Neural cell (in vitro differentiated cells): ENCODE data around the gene PARVB. TPM values are rescaled to one million over a fixed set of nuclear protein-coding genes. Genes with fewer than 3 reads are reported as not detected.

ENCODE experiments used
- H2AFZ ChIP-seq: fragments of 200-600, 300-800 bp; sonication (generic), shearing (Covaris generic); 2 replicates; pipeline ENCODE4 v1.6.0; 2014; ENCODE audit warnings: low read depth, mild to moderate bottlenecking, antibody characterized with exemption, low read length, moderate library complexity
- H3F3A ChIP-seq: fragments of 200-600 bp; shearing (Covaris generic); 2 replicates; pipeline ENCODE4 v1.6.1; 2016; ENCODE audit warnings: mild to moderate bottlenecking, moderate library complexity, mixed read lengths, antibody characterized with exemption, low read length; ENCODE audit not compliant: insufficient read depth, poor library complexity, severe bottlenecking
- H3K27ac ChIP-seq: fragments of 200-600, 300-800 bp; sonication (generic), shearing (Covaris generic); 2 replicates; pipeline ENCODE4 v1.5.1; 2014; ENCODE audit warnings: mild to moderate bottlenecking, low read length, moderate library complexity
- H3K27me3 ChIP-seq: fragments of 300-800, 200-600 bp; sonication (generic), shearing (Covaris generic); 2 replicates; pipeline ENCODE4 v1.6.0; 2014; ENCODE audit warnings: mild to moderate bottlenecking, low read depth, low read length, moderate library complexity; ENCODE audit not compliant: insufficient read depth
- H3K36me3 ChIP-seq: fragments of 300-800, 200-600 bp; sonication (generic), shearing (Covaris generic); 2 replicates; pipeline ENCODE4 v1.5.1; 2014; ENCODE audit warnings: mild to moderate bottlenecking, antibody characterized with exemption, low read length, moderate library complexity; ENCODE audit not compliant: insufficient read depth
- H3K4me2 ChIP-seq: fragments of 300-800, 200-600 bp; sonication (generic), shearing (Covaris generic); 2 replicates; pipeline ENCODE4 v1.6.0; 2014; ENCODE audit warnings: mild to moderate bottlenecking, low read length
- H3K4me3 ChIP-seq: fragments of 300-800, 200-600 bp; sonication (generic), shearing (Covaris generic); 2 replicates; pipeline ENCODE4 v1.5.1; 2014; ENCODE audit warnings: mild to moderate bottlenecking, low read length, moderate library complexity
- H3K79me2 ChIP-seq: fragments of 200-600 bp; shearing (Covaris generic); replicated peaks from 2 replicates; pipeline ENCODE4 v1.6.0; 2014; ENCODE audit warnings: mild to moderate bottlenecking, low read length, moderate library complexity; ENCODE audit not compliant: insufficient read depth
- H3K9ac ChIP-seq: fragments of 300-800, 200-600 bp; sonication (generic), shearing (Covaris generic); 2 replicates; pipeline ENCODE4 v1.6.1; 2016; ENCODE audit warnings: mild to moderate bottlenecking, low read length, mixed read lengths
- H3K9me2 ChIP-seq: fragments of 200-600 bp; shearing (Covaris generic); 2 replicates; pipeline ENCODE4 v1.6.1; 2016; ENCODE audit warnings: mild to moderate bottlenecking, low read length, mixed read lengths; ENCODE audit not compliant: insufficient read depth
- H3K9me3 ChIP-seq: fragments of 200-600, 300-800 bp; sonication (generic), shearing (Covaris generic); 2 replicates; pipeline ENCODE4 v1.6.1; 2016; ENCODE audit warnings: mild to moderate bottlenecking, mixed run types, low read length, moderate library complexity, mixed read lengths
- H4K20me1 ChIP-seq: fragments of 200-600 bp; shearing (Covaris generic); 2 replicates; pipeline ENCODE4 v1.6.1; 2016; ENCODE audit warnings: mild to moderate bottlenecking, mixed run types; ENCODE audit not compliant: insufficient read depth
- EP300 ChIP-seq: fragments of 450-650 bp; conservative IDR thresholded peaks from 2 replicates; pipeline ENCODE4 v1.6.1; 2014; ENCODE audit warnings: antibody characterized with exemption, mild to moderate bottlenecking, moderate library complexity; ENCODE audit not compliant: poor library complexity, severe bottlenecking
- EZH2 ChIP-seq: fragments of 200-600, 300-800 bp; shearing (Covaris generic), sonication (generic); IDR thresholded peaks from 2 replicates; pipeline ENCODE4 v1.6.1; 2014; ENCODE audit warnings: antibody characterized with exemption, low read length, borderline replicate concordance, mild to moderate bottlenecking; ENCODE audit not compliant: insufficient read depth, poor library complexity, severe bottlenecking
- MXI1 ChIP-seq: fragments of 450-650 bp; conservative IDR thresholded peaks from 2 replicates; pipeline ENCODE4 v1.6.1; 2014; ENCODE audit warnings: antibody characterized with exemption, mild to moderate bottlenecking; ENCODE audit not compliant: poor library complexity, severe bottlenecking
- POLR2AphosphoS5 ChIP-seq: IDR thresholded peaks from 2 replicates; pipeline ENCODE4 v1.6.1; 2012
- RAD21 ChIP-seq: fragments of 450-650 bp; conservative IDR thresholded peaks from 2 replicates; pipeline ENCODE4 v1.6.1; 2014; ENCODE audit warnings: antibody characterized with exemption, mild to moderate bottlenecking, moderate library complexity
- SMC3 ChIP-seq: fragments of 450-650 bp; conservative IDR thresholded peaks from 2 replicates; pipeline ENCODE4 v1.6.1; 2014; ENCODE audit warnings: antibody characterized with exemption, mild to moderate bottlenecking, moderate library complexity; ENCODE audit not compliant: poor library complexity
- TAF1 ChIP-seq: IDR thresholded peaks from 2 replicates; pipeline ENCODE4 v1.6.1; 2012; ENCODE audit warnings: low read depth
- polyA plus RNA-seq: library from polyadenylated mRNA; depleted of rRNA; stranded (reverse); fragments of >200 nt; gene quantifications from 2 replicates; pipeline ENCODE4 v1.2.3, GENCODE V29; 2014
- TF ChIP-seq, protein P1 (sequence below): IDR thresholded peaks from 2 replicates; pipeline ENCODE4 v1.6.1; 2012; ENCODE audit warnings: borderline replicate concordance
- TF ChIP-seq, protein P2 (sequence below): fragments of 450-650 bp; IDR thresholded peaks from 2 replicates; pipeline ENCODE4 v1.5.1; 2014; ENCODE audit warnings: antibody characterized with exemption, mild to moderate bottlenecking, moderate library complexity; ENCODE audit not compliant: poor library complexity, severe bottlenecking

The PARVB gene
- polyA plus RNA-seq, 1 donor from 2014 or later, result 1.2 TPM

DNA sequence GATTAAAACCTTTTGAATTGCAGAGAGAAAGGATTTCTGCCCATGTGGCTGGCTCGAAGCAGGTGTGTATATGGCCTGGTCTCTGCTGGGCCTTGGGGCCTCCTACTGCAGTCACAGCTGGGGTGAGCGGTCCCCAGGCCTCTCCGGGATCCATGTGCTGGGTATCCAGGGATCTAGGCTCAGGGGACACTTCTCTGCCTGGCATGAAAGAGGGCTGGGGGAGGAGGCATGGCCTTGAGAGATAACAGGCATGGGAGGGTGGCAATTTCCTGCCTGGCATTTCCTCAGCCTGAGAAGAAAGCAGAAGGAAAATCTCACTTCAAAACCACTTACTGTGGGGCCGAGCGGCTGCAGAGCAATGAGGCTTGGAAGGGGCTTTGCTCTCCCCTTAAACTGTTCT, 136.3 kb downstream of the PARVB start:
- H3K9me3 ChIP-seq, result no peaks in the 10 kb centered on the region
- TF ChIP-seq RAD21 (no peak), TAF1 (no peak), MXI1 (no peak), EZH2 (no peak), SMC3 (no peak), POLR2AphosphoS5 (no peak), EP300 (no peak)
- TF ChIP-seq, protein P1, sequence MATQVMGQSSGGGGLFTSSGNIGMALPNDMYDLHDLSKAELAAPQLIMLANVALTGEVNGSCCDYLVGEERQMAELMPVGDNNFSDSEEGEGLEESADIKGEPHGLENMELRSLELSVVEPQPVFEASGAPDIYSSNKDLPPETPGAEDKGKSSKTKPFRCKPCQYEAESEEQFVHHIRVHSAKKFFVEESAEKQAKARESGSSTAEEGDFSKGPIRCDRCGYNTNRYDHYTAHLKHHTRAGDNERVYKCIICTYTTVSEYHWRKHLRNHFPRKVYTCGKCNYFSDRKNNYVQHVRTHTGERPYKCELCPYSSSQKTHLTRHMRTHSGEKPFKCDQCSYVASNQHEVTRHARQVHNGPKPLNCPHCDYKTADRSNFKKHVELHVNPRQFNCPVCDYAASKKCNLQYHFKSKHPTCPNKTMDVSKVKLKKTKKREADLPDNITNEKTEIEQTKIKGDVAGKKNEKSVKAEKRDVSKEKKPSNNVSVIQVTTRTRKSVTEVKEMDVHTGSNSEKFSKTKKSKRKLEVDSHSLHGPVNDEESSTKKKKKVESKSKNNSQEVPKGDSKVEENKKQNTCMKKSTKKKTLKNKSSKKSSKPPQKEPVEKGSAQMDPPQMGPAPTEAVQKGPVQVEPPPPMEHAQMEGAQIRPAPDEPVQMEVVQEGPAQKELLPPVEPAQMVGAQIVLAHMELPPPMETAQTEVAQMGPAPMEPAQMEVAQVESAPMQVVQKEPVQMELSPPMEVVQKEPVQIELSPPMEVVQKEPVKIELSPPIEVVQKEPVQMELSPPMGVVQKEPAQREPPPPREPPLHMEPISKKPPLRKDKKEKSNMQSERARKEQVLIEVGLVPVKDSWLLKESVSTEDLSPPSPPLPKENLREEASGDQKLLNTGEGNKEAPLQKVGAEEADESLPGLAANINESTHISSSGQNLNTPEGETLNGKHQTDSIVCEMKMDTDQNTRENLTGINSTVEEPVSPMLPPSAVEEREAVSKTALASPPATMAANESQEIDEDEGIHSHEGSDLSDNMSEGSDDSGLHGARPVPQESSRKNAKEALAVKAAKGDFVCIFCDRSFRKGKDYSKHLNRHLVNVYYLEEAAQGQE, result no peak
- TF ChIP-seq, protein P2, sequence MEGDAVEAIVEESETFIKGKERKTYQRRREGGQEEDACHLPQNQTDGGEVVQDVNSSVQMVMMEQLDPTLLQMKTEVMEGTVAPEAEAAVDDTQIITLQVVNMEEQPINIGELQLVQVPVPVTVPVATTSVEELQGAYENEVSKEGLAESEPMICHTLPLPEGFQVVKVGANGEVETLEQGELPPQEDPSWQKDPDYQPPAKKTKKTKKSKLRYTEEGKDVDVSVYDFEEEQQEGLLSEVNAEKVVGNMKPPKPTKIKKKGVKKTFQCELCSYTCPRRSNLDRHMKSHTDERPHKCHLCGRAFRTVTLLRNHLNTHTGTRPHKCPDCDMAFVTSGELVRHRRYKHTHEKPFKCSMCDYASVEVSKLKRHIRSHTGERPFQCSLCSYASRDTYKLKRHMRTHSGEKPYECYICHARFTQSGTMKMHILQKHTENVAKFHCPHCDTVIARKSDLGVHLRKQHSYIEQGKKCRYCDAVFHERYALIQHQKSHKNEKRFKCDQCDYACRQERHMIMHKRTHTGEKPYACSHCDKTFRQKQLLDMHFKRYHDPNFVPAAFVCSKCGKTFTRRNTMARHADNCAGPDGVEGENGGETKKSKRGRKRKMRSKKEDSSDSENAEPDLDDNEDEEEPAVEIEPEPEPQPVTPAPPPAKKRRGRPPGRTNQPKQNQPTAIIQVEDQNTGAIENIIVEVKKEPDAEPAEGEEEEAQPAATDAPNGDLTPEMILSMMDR, result no peak

DNA sequence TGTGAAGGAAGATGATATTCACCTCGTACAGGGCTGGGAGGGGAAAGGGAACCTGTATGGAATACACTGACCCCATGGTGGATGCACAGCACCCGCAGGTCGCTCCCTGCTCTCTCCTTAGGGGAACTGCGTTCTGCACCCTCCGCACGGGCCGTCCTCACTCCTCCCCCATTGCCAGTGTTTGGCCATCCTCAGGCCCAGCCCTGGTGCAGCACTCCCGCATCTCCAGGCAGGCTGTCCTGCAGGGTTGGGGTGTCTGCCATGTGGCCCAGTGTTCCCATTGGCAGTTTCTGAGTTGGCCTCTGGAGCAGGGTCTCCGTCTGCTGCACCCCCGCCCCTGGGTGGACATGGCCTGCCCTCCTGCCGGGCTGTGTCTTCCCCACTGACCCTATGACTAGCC, 137.6 kb downstream of the PARVB start:
- Histone ChIP-seq H3K4me3 (no peak overlapping the region), H2AFZ (no peak overlapping the region), H3K27ac (no peak overlapping the region), H3K9ac (no peak overlapping the region), H3F3A (no peaks in the 10 kb centered on the region), H4K20me1 (no peaks in the 10 kb centered on the region), H3K9me3 (no peaks in the 10 kb centered on the region), H3K27me3 (no peaks in the 10 kb centered on the region), H3K4me2 (no peak overlapping the region), H3K9me2 (no peaks in the 10 kb centered on the region), H3K79me2 (no peaks in the 10 kb centered on the region), H3K36me3 (no peaks in the 10 kb centered on the region)
- TF ChIP-seq EZH2, result no peak

More for the DNA sequence above, 136.3 kb downstream of the PARVB start:
- Histone ChIP-seq H2AFZ (no peak overlapping the region), H3K9me2 (no peaks in the 10 kb centered on the region), H3K79me2 (no peaks in the 10 kb centered on the region), H3K36me3 (no peaks in the 10 kb centered on the region), H4K20me1 (no peaks in the 10 kb centered on the region), H3K9ac (no peak overlapping the region), H3K27ac (no peak overlapping the region), H3F3A (no peaks in the 10 kb centered on the region), H3K4me3 (no peak overlapping the region), H3K4me2 (no peak overlapping the region), H3K27me3 (no peaks in the 10 kb centered on the region)

DNA sequence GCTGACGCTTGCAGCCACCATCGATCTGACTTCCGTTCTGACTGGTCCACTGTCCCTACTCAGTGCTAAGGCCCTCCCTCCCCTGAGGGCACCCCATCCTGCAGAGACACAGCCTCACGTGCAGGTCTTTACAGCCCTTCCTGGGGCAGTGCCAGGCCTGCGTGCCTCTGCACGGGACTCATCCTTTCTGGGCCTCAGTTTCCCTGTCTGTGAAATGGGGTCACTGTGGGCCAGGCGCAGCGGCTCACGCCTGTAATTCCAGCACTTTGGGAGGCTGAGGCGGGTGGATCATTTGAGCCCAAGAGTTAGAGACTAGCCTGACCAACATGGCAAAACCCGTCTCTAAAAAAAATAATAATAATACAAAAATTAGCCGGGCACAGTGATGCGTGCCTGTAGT, 138.9 kb downstream of the PARVB start:
- no peaks in the 10 kb centered on the region for H3F3A ChIP-seq
- H3K36me3 ChIP-seq, result no peaks in the 10 kb centered on the region
- no peak overlapping the region for H2AFZ ChIP-seq
- no peaks in the 10 kb centered on the region for H3K27me3 ChIP-seq
- no peaks in the 10 kb centered on the region for H3K9me3 ChIP-seq
- no peak overlapping the region for H3K4me3 ChIP-seq
- H3K9ac ChIP-seq, result no peak overlapping the region
- no peak overlapping the region for H3K4me2 ChIP-seq
- H3K9me2 ChIP-seq, result no peaks in the 10 kb centered on the region
- no peaks in the 10 kb centered on the region for H3K79me2 ChIP-seq
- no peak for TF ChIP-seq TAF1
- TF ChIP-seq, protein P2, result no peak
- TF ChIP-seq, protein P1, result no peak
- no peak for TF ChIP-seq SMC3
- TF ChIP-seq MXI1, result no peak
- no peak for TF ChIP-seq POLR2AphosphoS5
- TF ChIP-seq EZH2, result no peak
- TF ChIP-seq RAD21, result no peak
- TF ChIP-seq EP300, result no peak
- H4K20me1 ChIP-seq, result no peaks in the 10 kb centered on the region
- H3K27ac ChIP-seq, result no peak overlapping the region
